Memory B cell (primary cell): ENCODE results near the gene ERCC5.

Source experiments
- ATAC-seq: fragments of 150-1000 bp; cut with Tn5 transposase; 2 replicates; pipeline ENCODE4 v1.10.0; 2021; ENCODE audit warnings: low read depth, mild to moderate bottlenecking, moderate library complexity
- DNase-seq, 2 donors: peaks; one replicate each; pipeline ENCODE4 v3.0.0; 2022; ENCODE audit warnings: low spot score in 2 of 2
- H3K27ac Mint-ChIP-seq: one replicate; pipeline ENCODE4 v1.8.0; 2022; ENCODE audit warnings: mild to moderate bottlenecking, moderate library complexity, mixed read lengths
- H3K27me3 Mint-ChIP-seq: one replicate; pipeline ENCODE4 v1.8.0; 2022; ENCODE audit warnings: mixed read lengths
- H3K36me3 Mint-ChIP-seq: one replicate; pipeline ENCODE4 v1.8.0; 2022; ENCODE audit warnings: mild to moderate bottlenecking, mixed read lengths
- H3K4me1 Mint-ChIP-seq: one replicate; pipeline ENCODE4 v1.8.0; 2022; ENCODE audit warnings: mixed read lengths
- H3K4me3 Mint-ChIP-seq: one replicate; pipeline ENCODE4 v1.8.0; 2022; ENCODE audit warnings: mild to moderate bottlenecking, moderate library complexity, mixed read lengths
- H3K9me3 Mint-ChIP-seq: one replicate; pipeline ENCODE4 v1.8.0; 2022; ENCODE audit warnings: mixed read lengths

The ERCC5 gene

DNA sequence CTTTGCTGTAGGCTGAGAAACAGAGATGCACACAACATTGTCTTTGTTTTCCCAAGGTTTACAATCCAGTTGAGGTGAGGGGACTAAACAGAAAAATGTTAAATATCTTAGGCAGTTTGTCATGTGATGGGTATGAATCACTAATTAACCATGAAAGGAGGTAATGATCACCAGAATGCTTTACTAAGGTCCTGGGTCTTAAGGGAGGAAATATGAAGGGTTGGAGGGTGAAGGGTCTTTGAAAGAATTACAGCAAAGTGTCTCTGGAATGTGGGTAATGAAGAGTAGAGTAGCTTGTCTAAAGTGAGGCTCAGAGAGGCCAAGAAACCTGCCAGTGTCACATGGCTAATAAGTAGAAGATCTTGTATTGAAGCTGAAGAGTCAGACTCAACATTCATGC is 27.9 kb upstream of the ERCC5 start:
- no peak overlapping the region for H3K27ac Mint-ChIP-seq
- no peak overlapping the region for H3K4me3 Mint-ChIP-seq
- no peaks in the 10 kb centered on the region for H3K27me3 Mint-ChIP-seq
- H3K36me3 Mint-ChIP-seq: peaks cover 10% of the 10 kb centered on the region
- H3K9me3 Mint-ChIP-seq: no peaks in the 10 kb centered on the region
- no peak for DNase-seq
- no peak for ATAC-seq
- peaks cover 3% of the 10 kb centered on the region for H3K4me1 Mint-ChIP-seq

DNA sequence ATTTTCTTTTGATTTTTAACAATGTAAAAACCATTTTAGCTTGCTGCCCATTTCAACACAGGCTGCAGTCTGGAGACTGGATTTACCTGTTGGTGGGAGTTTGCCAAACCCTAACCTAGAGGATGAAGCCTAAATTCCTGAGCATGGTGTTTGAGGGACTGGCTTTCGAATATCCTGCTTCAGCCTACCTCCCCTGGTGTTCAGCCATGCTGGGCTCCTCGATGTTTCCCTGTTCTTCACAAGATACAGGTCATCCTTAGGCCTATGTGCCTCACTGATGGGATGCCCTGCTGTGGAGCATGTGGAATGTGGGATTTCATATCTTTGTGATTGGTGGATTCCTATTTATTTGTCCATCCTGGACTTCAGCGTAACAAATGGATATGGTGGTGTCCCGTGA is 20.4 kb upstream of the ERCC5 start:
- H3K27ac Mint-ChIP-seq: no peak overlapping the region
- no peaks in the 10 kb centered on the region for H3K9me3 Mint-ChIP-seq
- no peaks in the 10 kb centered on the region for H3K27me3 Mint-ChIP-seq
- no peaks in the 10 kb centered on the region for H3K4me1 Mint-ChIP-seq
- DNase-seq: no peak
- ATAC-seq: no peak
- no peak overlapping the region for H3K4me3 Mint-ChIP-seq
- peaks cover 23% of the 10 kb centered on the region for H3K36me3 Mint-ChIP-seq

DNA sequence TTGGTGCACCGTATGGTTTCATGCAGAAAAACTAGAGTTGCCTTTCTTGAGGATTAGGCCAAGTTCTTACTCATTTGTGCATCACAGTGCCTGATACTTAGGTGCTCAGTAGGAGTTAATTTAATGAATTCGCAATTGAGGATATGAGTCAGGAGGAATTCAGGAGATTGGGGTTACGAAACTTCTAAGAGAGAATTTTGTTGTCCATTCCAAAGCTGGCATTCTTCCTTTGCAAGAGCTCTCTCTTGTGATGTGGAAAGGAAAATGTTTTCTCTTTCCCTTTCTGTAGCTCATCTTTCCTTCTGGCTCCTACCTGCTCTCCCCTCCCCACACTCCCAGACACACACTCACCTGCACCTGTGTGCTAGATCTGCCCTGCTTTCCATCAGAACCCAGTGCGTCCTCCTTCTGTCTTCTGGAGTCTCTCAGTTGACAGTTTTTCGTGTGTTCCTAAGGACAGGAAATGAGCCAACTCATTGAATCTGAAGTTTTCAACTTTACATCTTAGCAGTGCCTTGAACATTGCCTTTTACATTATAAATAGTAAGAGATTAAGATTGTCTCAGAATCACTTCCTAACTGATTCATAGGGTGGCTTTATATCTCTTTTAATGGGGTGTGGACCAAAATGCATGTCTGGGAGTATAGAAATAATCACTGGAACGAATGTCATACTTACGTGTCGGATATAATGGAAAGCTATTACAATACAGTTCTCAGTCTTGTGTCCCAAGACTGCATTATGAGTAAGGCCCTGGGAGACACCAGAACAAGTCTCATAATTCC is 19.7 kb upstream of the ERCC5 start:
- no peak for ATAC-seq
- Mint-ChIP-seq H3K4me1 (no peaks in the 10 kb centered on the region), H3K27ac (no peak overlapping the region), H3K4me3 (no peak overlapping the region), H3K27me3 (no peaks in the 10 kb centered on the region), H3K9me3 (no peaks in the 10 kb centered on the region), H3K36me3 (peaks cover 23% of the 10 kb centered on the region)
- DNase-seq: no peak

DNA sequence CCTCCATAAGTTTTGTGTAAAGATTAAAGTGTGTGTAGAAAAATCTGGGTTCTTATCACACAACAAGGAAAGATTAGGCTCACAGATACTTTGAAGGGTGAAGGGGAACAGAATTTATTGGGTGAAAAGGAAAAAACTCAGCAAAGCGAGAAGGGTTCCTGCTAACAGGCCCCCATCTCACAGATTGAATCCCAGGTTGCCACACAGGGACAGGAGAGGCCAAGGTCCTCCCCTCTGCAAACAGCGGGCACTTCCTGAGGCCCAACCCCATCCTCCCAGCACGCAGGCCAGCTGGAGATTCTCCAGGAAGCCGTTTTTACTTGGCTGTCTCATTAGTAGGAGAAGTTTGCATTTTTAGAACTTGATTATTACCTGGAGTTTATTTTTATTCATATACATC is 15.2 kb upstream of the ERCC5 start:
- Mint-ChIP-seq H3K27me3 (no peaks in the 10 kb centered on the region), H3K9me3 (no peaks in the 10 kb centered on the region), H3K4me1 (no peaks in the 10 kb centered on the region), H3K27ac (no peak overlapping the region), H3K36me3 (peaks cover 11% of the 10 kb centered on the region), H3K4me3 (no peak overlapping the region)
- ATAC-seq (no peak), DNase-seq (no peak)

DNA sequence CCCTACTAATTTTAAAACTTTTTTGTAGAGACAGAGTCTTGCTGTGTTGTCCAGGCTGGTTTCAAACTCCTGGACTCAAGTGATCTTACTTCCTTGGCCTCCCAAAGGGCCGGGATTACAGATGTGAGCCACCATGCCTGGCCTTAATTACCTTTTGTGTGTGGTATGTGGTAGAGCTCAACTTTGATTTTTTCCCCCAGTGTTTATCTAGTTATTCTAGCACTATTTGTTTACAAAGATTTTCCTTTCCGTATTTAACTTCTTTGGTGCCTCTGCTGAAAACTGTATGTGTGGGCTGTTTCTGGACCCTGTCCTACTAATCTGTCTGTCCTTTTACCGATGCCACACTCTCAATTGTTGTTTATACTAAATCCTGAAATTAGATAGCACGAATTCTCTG is 9.4 kb upstream of the ERCC5 start:
- H3K27me3 Mint-ChIP-seq: no peaks in the 10 kb centered on the region
- no peak for DNase-seq
- H3K36me3 Mint-ChIP-seq: peaks cover 5% of the 10 kb centered on the region
- no peak for ATAC-seq
- H3K9me3 Mint-ChIP-seq: no peaks in the 10 kb centered on the region
- no peaks in the 10 kb centered on the region for H3K4me1 Mint-ChIP-seq
- no peak overlapping the region for H3K27ac Mint-ChIP-seq
- H3K4me3 Mint-ChIP-seq: no peak overlapping the region

DNA sequence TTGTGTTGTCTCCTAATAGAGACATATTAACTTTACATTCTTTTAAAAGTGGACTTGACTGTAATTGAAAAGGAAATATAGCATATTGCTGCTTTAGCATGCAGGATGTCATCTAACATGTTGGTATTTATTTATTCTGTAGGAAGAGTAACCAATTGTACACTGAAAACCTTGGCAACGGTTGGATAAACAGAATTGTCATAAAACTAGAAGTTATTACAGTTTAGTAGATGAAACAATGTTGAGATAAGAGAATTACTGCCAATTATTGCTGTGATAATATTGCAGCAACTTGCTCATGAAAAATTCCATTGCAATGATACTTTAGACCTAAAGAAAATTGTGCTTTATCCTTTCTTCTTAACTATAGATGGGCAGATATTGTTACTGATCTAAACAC is 7.6 kb upstream of the ERCC5 start:
- H3K9me3 Mint-ChIP-seq: no peaks in the 10 kb centered on the region
- no peak overlapping the region for H3K27ac Mint-ChIP-seq
- DNase-seq (no peak), ATAC-seq (no peak)
- H3K4me1 Mint-ChIP-seq: no peaks in the 10 kb centered on the region
- H3K27me3 Mint-ChIP-seq: no peaks in the 10 kb centered on the region
- H3K36me3 Mint-ChIP-seq: peaks cover 5% of the 10 kb centered on the region
- no peak overlapping the region for H3K4me3 Mint-ChIP-seq

DNA sequence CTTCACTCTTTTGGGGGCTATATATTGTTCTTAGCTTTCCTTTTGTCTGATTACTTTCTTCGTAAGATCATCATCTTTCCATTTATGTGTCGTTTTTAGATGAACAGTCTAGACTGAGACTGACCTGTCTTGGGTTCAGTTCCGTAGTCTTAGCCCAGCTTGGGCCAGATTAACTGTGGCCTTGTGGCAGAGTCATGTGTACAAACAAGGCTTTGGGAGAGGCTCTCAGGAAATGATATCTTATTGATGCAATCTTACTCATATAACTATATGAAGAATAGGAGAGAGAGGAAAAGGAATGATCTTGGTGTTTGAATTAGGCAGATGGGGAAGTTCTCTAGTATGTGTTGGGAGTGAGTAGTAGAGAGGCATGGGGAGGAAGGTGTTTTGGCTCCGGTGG is 6.8 kb upstream of the ERCC5 start:
- no peak for ATAC-seq
- no peaks in the 10 kb centered on the region for H3K4me1 Mint-ChIP-seq

DNA sequence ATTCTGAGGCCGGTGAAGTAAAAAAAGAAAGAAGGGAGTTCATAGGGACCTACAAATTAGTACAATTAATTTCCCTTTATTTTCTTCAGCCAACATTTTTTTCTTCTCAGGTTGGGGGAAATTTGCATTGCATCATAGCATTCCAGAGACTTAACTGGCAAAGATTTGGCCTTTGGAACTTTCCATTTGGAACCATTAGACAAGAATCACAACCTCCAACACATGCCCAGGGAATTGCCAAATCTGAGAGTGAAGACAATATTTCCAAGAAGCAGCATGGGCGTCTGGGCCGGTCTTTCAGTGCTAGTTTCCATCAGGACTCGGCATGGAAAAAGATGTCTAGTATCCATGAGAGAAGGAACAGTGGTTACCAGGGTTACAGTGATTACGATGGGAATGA is 6.4 kb upstream of the ERCC5 start:
- no peak overlapping the region for H3K4me3 Mint-ChIP-seq
- H3K9me3 Mint-ChIP-seq: no peaks in the 10 kb centered on the region
- H3K36me3 Mint-ChIP-seq: peaks cover 4% of the 10 kb centered on the region
- DNase-seq (no peak), ATAC-seq (no peak)
- H3K27ac Mint-ChIP-seq: no peak overlapping the region
- H3K4me1 Mint-ChIP-seq: no peaks in the 10 kb centered on the region
- no peaks in the 10 kb centered on the region for H3K27me3 Mint-ChIP-seq

More for the DNA sequence above, 6.8 kb upstream of the ERCC5 start:
- no peak overlapping the region for H3K4me3 Mint-ChIP-seq
- no peak for DNase-seq
- H3K36me3 Mint-ChIP-seq: peaks cover 5% of the 10 kb centered on the region
- no peaks in the 10 kb centered on the region for H3K27me3 Mint-ChIP-seq
- H3K9me3 Mint-ChIP-seq: no peaks in the 10 kb centered on the region
- no peak overlapping the region for H3K27ac Mint-ChIP-seq

DNA sequence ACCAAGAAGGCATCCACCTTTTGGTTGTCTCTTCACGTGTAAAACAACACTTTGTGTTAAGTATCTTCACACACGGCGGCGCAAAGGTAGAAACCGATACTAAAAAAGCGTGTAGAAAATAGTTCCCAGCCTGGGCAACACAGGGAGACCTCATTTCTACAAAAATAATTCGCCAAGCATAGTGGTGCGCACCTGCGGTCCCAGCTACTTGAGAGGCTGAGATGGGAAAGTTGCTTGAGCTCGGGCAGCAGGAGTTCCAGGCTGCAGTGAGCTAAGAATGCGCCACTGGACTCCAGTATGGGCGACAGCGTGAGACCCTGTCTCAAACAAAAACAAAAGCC is 573 bp upstream of the ERCC5 start:
- no peaks in the 10 kb centered on the region for H3K9me3 Mint-ChIP-seq
- peak overlapping the region; percentile 96 for H3K27ac Mint-ChIP-seq
- H3K4me1 Mint-ChIP-seq: peaks cover 21% of the 10 kb centered on the region
- H3K36me3 Mint-ChIP-seq: no peaks in the 10 kb centered on the region
- no peaks in the 10 kb centered on the region for H3K27me3 Mint-ChIP-seq
- DNase-seq (no peak), ATAC-seq (peak; percentile 36)
- peak overlapping the region; percentile 92 for H3K4me3 Mint-ChIP-seq

DNA sequence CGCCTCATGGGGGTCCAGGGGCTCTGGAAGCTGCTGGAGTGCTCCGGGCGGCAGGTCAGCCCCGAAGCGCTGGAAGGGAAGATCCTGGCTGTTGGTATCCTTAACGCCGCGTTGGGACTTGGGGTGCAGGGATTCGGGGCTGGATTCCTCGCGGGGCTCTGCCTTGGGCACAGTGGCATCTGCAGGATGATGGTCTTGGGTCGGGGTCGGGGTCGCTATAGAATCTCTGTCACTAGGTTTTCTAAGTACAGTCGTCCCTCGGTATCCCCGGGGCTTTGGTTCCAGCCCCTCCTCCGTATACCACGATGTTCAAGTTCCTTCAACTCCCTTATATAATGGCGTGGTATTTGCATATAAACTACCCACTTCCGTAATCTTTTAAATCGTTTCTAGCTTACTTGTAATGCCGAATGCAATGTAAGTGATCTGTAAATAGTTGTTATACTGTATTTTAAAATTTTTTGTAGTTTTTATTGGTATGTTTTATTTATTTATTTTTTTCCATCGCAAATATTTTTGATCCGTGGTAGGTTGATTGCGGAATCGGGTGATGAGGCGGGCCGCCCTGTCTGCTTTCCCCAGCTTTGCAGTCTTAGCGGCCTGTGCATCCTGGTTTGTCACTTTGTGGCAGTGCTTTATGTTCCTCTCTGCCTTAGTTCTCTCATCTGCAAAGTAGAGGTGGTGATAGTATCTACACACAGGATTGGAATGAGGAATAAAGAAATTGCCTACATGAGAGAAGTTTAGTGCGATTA is 606 bp downstream of the ERCC5 start:
- Mint-ChIP-seq H3K27me3 (no peaks in the 10 kb centered on the region), H3K4me1 (peaks cover 26% of the 10 kb centered on the region), H3K36me3 (peaks cover 3% of the 10 kb centered on the region), H3K9me3 (no peaks in the 10 kb centered on the region), H3K4me3 (peak overlapping the region; percentile 92), H3K27ac (peak overlapping the region; percentile 96)
- ATAC-seq: peak; percentile 63
- DNase-seq: peak; percentile 39 to 52

DNA sequence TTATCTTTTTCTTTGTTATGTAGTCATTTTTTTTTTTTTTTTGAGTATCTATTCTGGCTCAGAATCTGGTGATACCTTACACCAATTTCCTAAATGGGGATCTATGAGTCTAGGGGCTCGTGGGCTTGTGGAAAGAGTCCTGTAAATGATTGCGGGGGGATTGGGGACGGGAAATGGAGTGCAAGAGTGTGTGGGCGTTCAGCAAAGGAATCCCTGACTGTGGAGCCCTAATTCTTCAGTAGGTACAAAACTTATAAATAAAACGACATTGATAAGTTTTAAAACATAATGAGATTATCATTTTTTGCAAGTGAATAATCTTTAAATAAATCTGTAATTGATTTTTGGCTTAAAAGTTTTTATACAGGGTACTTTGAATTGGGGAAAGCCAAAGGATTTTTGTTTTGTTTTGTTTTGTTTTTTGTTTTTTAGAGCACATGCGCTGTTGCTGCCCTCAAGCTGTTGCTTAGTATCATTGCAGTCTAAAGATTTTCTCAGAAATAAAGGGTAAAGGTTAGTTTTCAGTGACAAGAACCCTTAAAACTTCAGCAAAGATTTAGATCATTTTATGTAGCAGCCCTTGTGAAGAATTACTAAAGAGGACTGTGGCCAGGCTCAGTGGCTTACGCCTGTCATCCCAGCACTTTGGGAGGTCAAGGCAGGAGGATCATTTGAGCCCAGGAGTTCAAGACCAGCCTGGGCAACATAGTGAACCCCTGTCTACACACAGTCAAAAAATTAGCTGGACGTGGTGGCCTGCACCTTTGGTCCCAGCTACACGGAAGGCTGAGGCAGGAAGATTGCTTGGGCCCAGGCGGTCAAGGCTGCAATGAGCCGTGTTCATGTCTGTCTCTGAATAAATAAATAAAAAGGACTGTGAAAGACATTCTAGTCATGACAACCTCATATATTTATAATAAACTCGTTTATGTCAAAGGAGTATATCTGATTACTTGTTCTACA is 1.7 kb downstream of the ERCC5 start:
- peaks cover 26% of the 10 kb centered on the region for H3K4me1 Mint-ChIP-seq
- H3K36me3 Mint-ChIP-seq: peaks cover 5% of the 10 kb centered on the region
- peak overlapping the region; percentile 96 for H3K27ac Mint-ChIP-seq
- no peaks in the 10 kb centered on the region for H3K9me3 Mint-ChIP-seq
- DNase-seq: no peak
- H3K4me3 Mint-ChIP-seq: peak overlapping the region; percentile 92
- no peaks in the 10 kb centered on the region for H3K27me3 Mint-ChIP-seq
- no peak for ATAC-seq

DNA sequence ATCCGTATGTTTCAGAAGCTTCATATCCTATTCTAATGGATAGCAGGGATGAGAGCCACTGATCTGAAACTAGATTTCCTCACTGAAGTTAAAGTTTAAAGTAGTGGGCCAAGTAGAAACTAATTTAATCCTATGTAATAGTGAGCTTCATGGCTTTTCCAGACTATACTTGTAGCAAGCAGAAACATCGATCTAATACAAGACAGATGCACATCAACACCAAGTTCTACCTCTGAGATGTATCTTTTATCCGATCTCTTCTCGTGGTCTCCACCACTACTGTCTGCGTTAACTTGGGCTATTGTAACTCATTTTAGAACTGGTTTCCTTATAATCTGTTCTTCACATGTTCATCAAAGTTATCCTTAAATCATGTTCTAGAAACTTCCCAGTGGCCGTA is 3.1 kb downstream of the ERCC5 start:
- Mint-ChIP-seq H3K27me3 (no peaks in the 10 kb centered on the region), H3K9me3 (no peaks in the 10 kb centered on the region), H3K36me3 (peaks cover 10% of the 10 kb centered on the region), H3K4me1 (peaks cover 26% of the 10 kb centered on the region), H3K27ac (no peak overlapping the region), H3K4me3 (no peak overlapping the region)
- DNase-seq: no peak
- no peak for ATAC-seq

DNA sequence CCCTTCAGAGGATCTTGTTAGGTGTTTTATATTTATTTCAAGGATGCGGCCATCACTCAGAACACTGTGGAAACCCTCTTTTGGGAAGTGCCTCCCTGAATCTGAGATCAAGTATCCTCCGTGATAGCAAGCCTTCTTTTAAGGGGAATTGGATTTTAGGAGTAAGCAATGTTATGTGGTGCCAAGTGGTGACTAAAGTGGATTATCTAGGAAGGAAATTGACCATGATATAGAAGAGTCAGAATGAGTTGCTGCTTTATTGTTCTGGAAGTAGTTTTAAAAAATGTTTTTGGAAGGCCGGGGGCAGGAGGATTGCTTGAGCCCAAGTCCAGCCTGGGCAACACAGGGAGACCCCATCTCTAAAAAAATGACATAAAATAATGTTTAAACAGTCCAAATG is 6.7 kb downstream of the ERCC5 start:
- no peak overlapping the region for H3K27ac Mint-ChIP-seq
- peaks cover 27% of the 10 kb centered on the region for H3K36me3 Mint-ChIP-seq
- DNase-seq: no peak
- H3K27me3 Mint-ChIP-seq: no peaks in the 10 kb centered on the region
- ATAC-seq: no peak
- H3K4me3 Mint-ChIP-seq: no peak overlapping the region
- H3K9me3 Mint-ChIP-seq: no peaks in the 10 kb centered on the region
- H3K4me1 Mint-ChIP-seq: peaks cover 25% of the 10 kb centered on the region

DNA sequence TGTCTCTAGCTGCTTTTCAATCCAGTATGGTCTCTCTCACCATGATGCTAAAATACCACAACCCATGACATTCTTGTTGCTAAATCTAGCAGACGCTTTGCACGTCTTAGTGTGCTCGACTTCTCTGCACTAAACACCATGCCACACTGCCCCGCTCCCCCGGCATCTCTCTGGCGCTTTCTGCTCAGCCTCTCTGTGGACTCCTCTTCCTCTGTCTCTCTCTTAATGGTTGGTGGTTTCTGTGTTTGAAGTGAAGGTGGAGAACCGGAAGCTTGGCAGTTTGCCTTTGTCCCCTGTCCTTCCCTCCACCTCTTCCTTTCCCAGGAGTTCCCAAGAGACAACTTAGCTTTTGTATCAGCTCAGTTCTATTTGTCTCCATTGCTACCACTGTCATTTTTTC is 8.8 kb downstream of the ERCC5 start:
- ATAC-seq (no peak), DNase-seq (no peak)
- peaks cover 21% of the 10 kb centered on the region for H3K4me1 Mint-ChIP-seq
- H3K27ac Mint-ChIP-seq: peak overlapping the region; percentile 15
- H3K9me3 Mint-ChIP-seq: no peaks in the 10 kb centered on the region
- no peaks in the 10 kb centered on the region for H3K27me3 Mint-ChIP-seq
- H3K4me3 Mint-ChIP-seq: no peak overlapping the region
- H3K36me3 Mint-ChIP-seq: peaks cover 37% of the 10 kb centered on the region
